CD14-positive monocyte (primary cell): Measurements from ENCODE around the gene PKLR. TPM values are rescaled to one million over a fixed set of nuclear protein-coding genes. Genes with fewer than 3 reads are reported as not detected.

Source experiments
- DNase-seq, 3 donors: peaks; one replicate each; pipeline ENCODE4 v3.0.0-alpha.2; 2011 to 2022
- H2AFZ ChIP-seq: 2 replicates; pipeline ENCODE4 v1.6.0; 2012; ENCODE audit warnings: mild to moderate bottlenecking, low read depth, low read length, inconsistent platforms; ENCODE audit not compliant: insufficient read depth, poor library complexity, severe bottlenecking
- H3K27ac ChIP-seq, 2 donors: 1 replicate in 1 of 2; 2 replicates in 1 of 2; pipeline ENCODE4 v1.5.1; 2012 to 2013; ENCODE audit warnings: low read length in 2 of 2, control low read depth in 1 of 2, inconsistent platforms in 1 of 2, low read depth in 1 of 2, mild to moderate bottlenecking in 1 of 2
- H3K27me3 ChIP-seq, 2 donors: one replicate each; pipeline versions ENCODE4 v1.6.0 to v1.6.1; 2011 to 2013; ENCODE audit warnings: low read length in 2 of 2; ENCODE audit not compliant: control insufficient read depth in 2 of 2, insufficient read depth in 2 of 2
- H3K36me3 ChIP-seq, 2 donors: replicated peaks in 1 of 2; 1 replicate in 1 of 2; 2 replicates in 1 of 2; pipeline versions ENCODE4 v1.5.1 to v1.6.1; 2012 to 2013; ENCODE audit warnings: low read length in 2 of 2, control low read depth in 1 of 2, inconsistent platforms in 1 of 2, mild to moderate bottlenecking in 1 of 2; ENCODE audit not compliant: insufficient read depth in 2 of 2, control insufficient read depth in 1 of 2
- H3K4me1 ChIP-seq, 2 donors: 1 replicate in 1 of 2; 2 replicates in 1 of 2; pipeline versions ENCODE4 v1.5.1 to v1.6.1; 2012 to 2013; ENCODE audit warnings: low read length in 2 of 2, control low read depth in 1 of 2, inconsistent platforms in 1 of 2, mild to moderate bottlenecking in 1 of 2, moderate library complexity in 1 of 2; ENCODE audit not compliant: insufficient read depth in 2 of 2, control insufficient read depth in 1 of 2
- H3K4me2 ChIP-seq: replicated peaks from 2 replicates; pipeline ENCODE3; 2012; ENCODE audit warnings: low read length, moderate library complexity, mild to moderate bottlenecking; ENCODE audit not compliant: poor library complexity, severe bottlenecking; ENCODE audit errors: extremely low read depth
- H3K4me3 ChIP-seq, 3 experiments: fragments of 200-600 bp in 1 of 3; sonication (generic) in 1 of 3; replicated peaks in 1 of 3; 1 replicate in 2 of 3; 2 replicates in 1 of 3; pipeline ENCODE4 v1.5.1; 2011 to 2013; ENCODE audit warnings: low read length in 3 of 3, mild to moderate bottlenecking in 3 of 3, control low read depth in 2 of 3, low read depth in 2 of 3, inconsistent platforms in 1 of 3, moderate library complexity in 1 of 3
- H3K79me2 ChIP-seq: 2 replicates; pipeline ENCODE4 v1.6.0; 2012; ENCODE audit warnings: mild to moderate bottlenecking, control low read depth, inconsistent platforms, low read length, moderate library complexity; ENCODE audit not compliant: insufficient read depth
- H3K9ac ChIP-seq: 2 replicates; pipeline ENCODE4 v1.6.0; 2017; ENCODE audit warnings: low read length, mild to moderate bottlenecking; ENCODE audit not compliant: insufficient read depth, poor library complexity, severe bottlenecking
- H3K9me3 ChIP-seq, 2 donors: replicated peaks in 1 of 2; 1 replicate in 1 of 2; 2 replicates in 1 of 2; pipeline versions ENCODE4 v1.5.1 to v1.6.1; 2012 to 2013; ENCODE audit warnings: low read length in 2 of 2, control low read depth in 1 of 2; ENCODE audit not compliant: control insufficient read depth in 1 of 2, insufficient read depth in 1 of 2
- H4K20me1 ChIP-seq: 2 replicates; pipeline ENCODE4 v1.6.0; 2012; ENCODE audit warnings: mild to moderate bottlenecking, low read length, control low read depth, moderate library complexity; ENCODE audit not compliant: insufficient read depth
- H3K27ac Mint-ChIP-seq, 7 donors: one replicate each; pipeline ENCODE4 v1.8.0; 2020; ENCODE audit warnings: mild to moderate bottlenecking in 7 of 7, mixed read lengths in 7 of 7, moderate library complexity in 6 of 7, inconsistent platforms in 2 of 7
- H3K27me3 Mint-ChIP-seq, 3 donors: one replicate each; pipeline ENCODE4 v1.8.0; 2021 to 2022; ENCODE audit warnings: low read depth in 3 of 3, mild to moderate bottlenecking in 3 of 3, mixed read lengths in 3 of 3, moderate library complexity in 3 of 3, inconsistent platforms in 1 of 3
- H3K36me3 Mint-ChIP-seq, 2 donors: one replicate each; pipeline ENCODE4 v1.8.0; 2020; ENCODE audit warnings: mixed read lengths in 2 of 2, inconsistent platforms in 1 of 2, mild to moderate bottlenecking in 1 of 2
- H3K4me1 Mint-ChIP-seq: one replicate; pipeline ENCODE4 v1.8.0; 2020; ENCODE audit warnings: mild to moderate bottlenecking, mixed read lengths
- H3K4me3 Mint-ChIP-seq, 2 donors: one replicate each; pipeline ENCODE4 v1.8.0; 2020; ENCODE audit warnings: mild to moderate bottlenecking in 2 of 2, mixed read lengths in 2 of 2, moderate library complexity in 1 of 2
- H3K9me3 Mint-ChIP-seq, 7 donors: one replicate each; pipeline ENCODE4 v1.8.0; 2020 to 2022; ENCODE audit warnings: mixed read lengths in 7 of 7, mild to moderate bottlenecking in 6 of 7, moderate library complexity in 6 of 7, inconsistent platforms in 2 of 7
- CTCF ChIP-seq: fragments of 200-600 bp; IDR thresholded peaks from one replicate; pipeline ENCODE4 v1.8.0; 2022; ENCODE audit warnings: antibody characterized with exemption, mild to moderate bottlenecking
- WGBS: methylation state at CpG from one replicate; pipeline ENCODE4 v1.1.5; 2013; ENCODE audit warnings: missing lambda C conversion rate; ENCODE audit not compliant: insufficient coverage; 5-methylcytosine and 5-hydroxymethylcytosine counted together
- intact Hi-C, 2 donors: fragments of 100-400 bp; cut with micrococcal nuclease; formaldehyde crosslinking; loops; one replicate each; pipeline versions ENCODE4 v1.15.0 to v1.15.1; 2023
- polyA plus RNA-seq, 3 donors: library from polyadenylated mRNA; depleted of rRNA in 1 of 3; unstranded in 2 of 3; stranded (reverse) in 1 of 3; fragments of 300-500 nt in 2 of 3; fragments of >200 nt in 1 of 3; fragmentation: Illumina TruSeq in 2 of 3; gene quantifications; 1 replicate in 2 of 3; 2 replicates in 1 of 3; pipeline ENCODE4 v1.2.3, GENCODE V29; 2012 to 2021

The PKLR gene
- polyA plus RNA-seq, 3 donors = 0.05 TPM; not detected in 2

- H4K20me1 ChIP-seq = no peaks in the 10 kb centered on the region
Observed at GRCh38 chr1:155285631-155286044, 15.6 kb downstream of the PKLR start.

GRCh38 chr1:155285063-155285462 is 16.2 kb downstream of the PKLR start:
- DNase-seq = no peak
- H3K4me1 Mint-ChIP-seq = peaks cover 2% of the 10 kb centered on the region
- H3K4me3 Mint-ChIP-seq = no peak overlapping the region
- H3K9me3 Mint-ChIP-seq = no peaks in the 10 kb centered on the region
- Histone ChIP-seq H3K9ac (no peak overlapping the region), H3K9me3 (no peaks in the 10 kb centered on the region), H3K79me2 (no peaks in the 10 kb centered on the region), H3K4me3 (no peak overlapping the region), H3K4me2 (no peak overlapping the region), H3K4me1 (no peaks in the 10 kb centered on the region), H3K27me3 (no peaks in the 10 kb centered on the region), H4K20me1 (no peaks in the 10 kb centered on the region), H2AFZ (no peak overlapping the region), H3K36me3 (no peaks in the 10 kb centered on the region), H3K27ac (no peak overlapping the region)
- 97% methylated on average over 14 of the region's 14 CpGs for WGBS
- H3K27me3 Mint-ChIP-seq = peaks cover 0 to 4% (median 2%) of the 10 kb centered on the region in 3 donors
- peak overlapping the region in 1 of 7 donors; percentile 6 for H3K27ac Mint-ChIP-seq
- TF ChIP-seq CTCF = no peak
- intact Hi-C loops = no loop called here
- H3K36me3 Mint-ChIP-seq = no peaks in the 10 kb centered on the region

More at GRCh38 chr1:155285631-155286044, 15.6 kb downstream of the PKLR start:
- no peaks in the 10 kb centered on the region for H3K4me1 ChIP-seq
- H3K4me3 ChIP-seq = no peak overlapping the region
- WGBS = 98% methylated on average over 18 of the region's 18 CpGs
- H3K9me3 ChIP-seq = no peaks in the 10 kb centered on the region
- H3K27ac ChIP-seq = no peak overlapping the region
- TF ChIP-seq CTCF = no peak
- peaks cover 0 to 4% (median 2%) of the 10 kb centered on the region in 3 donors for H3K27me3 Mint-ChIP-seq
- DNase-seq = no peak
- H2AFZ ChIP-seq = no peak overlapping the region
- H3K9ac ChIP-seq = no peak overlapping the region
- intact Hi-C loops = no loop called here
- H3K27me3 ChIP-seq = no peaks in the 10 kb centered on the region
- no peaks in the 10 kb centered on the region for H3K36me3 Mint-ChIP-seq
- H3K27ac Mint-ChIP-seq = no peak overlapping the region
- no peaks in the 10 kb centered on the region for H3K79me2 ChIP-seq
- no peak overlapping the region for H3K4me2 ChIP-seq
- no peaks in the 10 kb centered on the region for H3K36me3 ChIP-seq
- H3K4me1 Mint-ChIP-seq = peaks cover 2% of the 10 kb centered on the region
- H3K4me3 Mint-ChIP-seq = no peak overlapping the region
- H3K9me3 Mint-ChIP-seq = no peaks in the 10 kb centered on the region
